Keratinocyte (primary cell): ENCODE data around the gene PSMB2. TPM values are rescaled to one million over a fixed set of nuclear protein-coding genes. Genes with fewer than 3 reads are reported as not detected.

Source experiments
- DNase-seq: peaks from one replicate; pipeline ENCODE4 v3.0.0-alpha.2; 2011; ENCODE audit warnings: low read depth, missing footprints, low spot score
- FAIRE-seq: peaks from 2 replicates; lab custom pipeline; 2011; peaks lifted over from hg19 to GRCh38; lab: Jason Lieb, UNC
- H2AFZ ChIP-seq: 2 replicates; pipeline ENCODE4 v1.6.0; 2012; ENCODE audit warnings: low read length, control low read depth, inconsistent platforms; ENCODE audit not compliant: control insufficient read depth
- H3K27ac ChIP-seq: 2 replicates; pipeline ENCODE4 v1.5.1; 2011; ENCODE audit warnings: low read length; ENCODE audit not compliant: control insufficient read depth, insufficient read depth
- H3K27me3 ChIP-seq: 3 replicates; pipeline ENCODE4 v1.6.0; 2011; ENCODE audit warnings: low read length; ENCODE audit not compliant: control insufficient read depth, insufficient read depth; ENCODE audit errors: extremely low read depth
- H3K36me3 ChIP-seq, 2 experiments: 2 replicates in 1 of 2; 3 replicates in 1 of 2; pipeline ENCODE4 v1.5.1; 2011; ENCODE audit warnings: low read length in 2 of 2, mild to moderate bottlenecking in 1 of 2; ENCODE audit not compliant: control insufficient read depth in 2 of 2, insufficient read depth in 2 of 2; ENCODE audit errors: extremely low read depth in 1 of 2
- H3K4me1 ChIP-seq: 3 replicates; pipeline ENCODE4 v1.5.1; 2011; ENCODE audit warnings: low read length; ENCODE audit not compliant: control insufficient read depth, insufficient read depth; ENCODE audit errors: extremely low read depth
- H3K4me2 ChIP-seq: 3 replicates; pipeline ENCODE4 v1.6.0; 2011; ENCODE audit warnings: low read depth, low read length; ENCODE audit not compliant: control insufficient read depth, insufficient read depth; ENCODE audit errors: extremely low read depth
- H3K4me3 ChIP-seq, 3 experiments: fragments of 200-600 bp in 1 of 3; sonication (generic) in 1 of 3; 2 replicates in 2 of 3; 3 replicates in 1 of 3; pipeline ENCODE4 v1.5.1; 2011 to 2016; ENCODE audit warnings: low read length in 3 of 3, mild to moderate bottlenecking in 3 of 3, control low read depth in 2 of 3, inconsistent platforms in 1 of 3, low read depth in 1 of 3, mixed read lengths in 1 of 3, mixed run types in 1 of 3, moderate library complexity in 1 of 3; ENCODE audit not compliant: control insufficient read depth in 2 of 3, insufficient read depth in 2 of 3; ENCODE audit errors: extremely low read depth in 1 of 3
- H3K79me2 ChIP-seq: 2 replicates; pipeline ENCODE4 v1.6.0; 2012; ENCODE audit warnings: low read length; ENCODE audit not compliant: control insufficient read depth, insufficient read depth
- H3K9ac ChIP-seq: 3 replicates; pipeline ENCODE4 v1.6.0; 2011; ENCODE audit warnings: low read length; ENCODE audit not compliant: control insufficient read depth, insufficient read depth; ENCODE audit errors: extremely low read depth
- H3K9me1 ChIP-seq: 3 replicates; pipeline ENCODE4 v1.6.0; 2011; ENCODE audit warnings: low read length; ENCODE audit not compliant: control insufficient read depth, insufficient read depth; ENCODE audit errors: extremely low read depth
- H3K9me3 ChIP-seq: 2 replicates; pipeline ENCODE4 v1.5.1; 2012; ENCODE audit warnings: low read depth, low read length; ENCODE audit not compliant: control insufficient read depth
- H4K20me1 ChIP-seq: 3 replicates; pipeline ENCODE4 v1.6.0; 2011; ENCODE audit warnings: low read length; ENCODE audit not compliant: control insufficient read depth, insufficient read depth; ENCODE audit errors: extremely low read depth
- EZH2 ChIP-seq: IDR thresholded peaks from one replicate; pipeline ENCODE4 v1.6.1; 2012; ENCODE audit warnings: inconsistent platforms, mild to moderate bottlenecking, low read length, moderate library complexity
- dilution Hi-C: fragments of 300-500 bp; cut with MboI; formaldehyde crosslinking; loops from one replicate; pipeline ENCODE4 v1.7.0; 2020; ENCODE audit warnings: low sequenced_read_pairs; ENCODE audit not compliant: extremely low pct_ligation_motif_present
- polyA plus RNA-seq, 5 experiments: library from polyadenylated mRNA; depleted of rRNA in 3 of 5; stranded (reverse) in 3 of 5; stranded (forward) in 1 of 5; unstranded in 1 of 5; fragments of >200 nt; gene quantifications; 1 replicate in 1 of 5; 2 replicates in 3 of 5; 3 replicates in 1 of 5; pipeline versions ENCODE4 v1.2.1 to v1.2.3, GENCODE V29; 2011 to 2012; ENCODE audit warnings: missing spikeins in 2 of 5, low read depth in 1 of 5, low replicate concordance in 1 of 5
- TF ChIP-seq, protein P1 (sequence below), 3 experiments: IDR thresholded peaks in 1 of 3; conservative IDR thresholded peaks in 1 of 3; optimal IDR thresholded peaks in 1 of 3; 2 replicates in 2 of 3; 3 replicates in 1 of 3; pipeline versions ENCODE3 to v1.5.1; 2011; ENCODE audit warnings: low read length in 3 of 3, mild to moderate bottlenecking in 3 of 3, moderate library complexity in 2 of 3, control low read depth in 1 of 3, inconsistent platforms in 1 of 3; ENCODE audit not compliant: insufficient read depth in 2 of 3; ENCODE audit errors: extremely low read depth in 1 of 3

Gene PSMB2
- polyA plus RNA-seq, 1 donor (not counting 4 experiments of a cell fraction or from before 2014, with no cell fraction given), result 108 TPM

DNA sequence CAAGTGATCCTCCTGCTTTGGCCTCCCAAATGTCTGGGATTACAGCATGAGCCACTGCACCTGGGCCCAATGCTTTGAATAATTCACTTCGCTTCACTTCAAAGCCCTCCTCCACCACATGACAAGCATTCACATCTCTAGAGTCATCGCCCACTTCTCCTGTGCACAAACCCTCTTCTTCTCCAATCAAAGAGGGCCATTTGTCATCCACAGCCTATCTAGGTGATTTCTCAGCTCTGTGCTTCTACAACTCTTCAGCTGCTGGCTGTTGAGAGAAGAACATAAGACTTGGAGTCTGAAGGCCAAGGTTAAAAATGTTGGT lies 20.1 kb upstream of the PSMB2 start:
- Histone ChIP-seq H3K9me3 (no peaks in the 10 kb centered on the region), H3K36me3 (no peaks in the 10 kb centered on the region), H3K79me2 (no peaks in the 10 kb centered on the region), H2AFZ (no peak overlapping the region), H3K4me3 (no peak overlapping the region), H3K27me3 (no peaks in the 10 kb centered on the region), H3K9ac (no peak overlapping the region), H3K9me1 (no peaks in the 10 kb centered on the region), H3K27ac (no peak overlapping the region), H3K4me1 (no peaks in the 10 kb centered on the region), H3K4me2 (no peak overlapping the region), H4K20me1 (no peaks in the 10 kb centered on the region)
- dilution Hi-C loops, result no loop called here
- FAIRE-seq (no peak), DNase-seq (no peak)
- TF ChIP-seq, protein P1, sequence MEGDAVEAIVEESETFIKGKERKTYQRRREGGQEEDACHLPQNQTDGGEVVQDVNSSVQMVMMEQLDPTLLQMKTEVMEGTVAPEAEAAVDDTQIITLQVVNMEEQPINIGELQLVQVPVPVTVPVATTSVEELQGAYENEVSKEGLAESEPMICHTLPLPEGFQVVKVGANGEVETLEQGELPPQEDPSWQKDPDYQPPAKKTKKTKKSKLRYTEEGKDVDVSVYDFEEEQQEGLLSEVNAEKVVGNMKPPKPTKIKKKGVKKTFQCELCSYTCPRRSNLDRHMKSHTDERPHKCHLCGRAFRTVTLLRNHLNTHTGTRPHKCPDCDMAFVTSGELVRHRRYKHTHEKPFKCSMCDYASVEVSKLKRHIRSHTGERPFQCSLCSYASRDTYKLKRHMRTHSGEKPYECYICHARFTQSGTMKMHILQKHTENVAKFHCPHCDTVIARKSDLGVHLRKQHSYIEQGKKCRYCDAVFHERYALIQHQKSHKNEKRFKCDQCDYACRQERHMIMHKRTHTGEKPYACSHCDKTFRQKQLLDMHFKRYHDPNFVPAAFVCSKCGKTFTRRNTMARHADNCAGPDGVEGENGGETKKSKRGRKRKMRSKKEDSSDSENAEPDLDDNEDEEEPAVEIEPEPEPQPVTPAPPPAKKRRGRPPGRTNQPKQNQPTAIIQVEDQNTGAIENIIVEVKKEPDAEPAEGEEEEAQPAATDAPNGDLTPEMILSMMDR (optimal IDR thresholded peaks at IDR 0.05 in 1 of 3, IDR thresholded peaks at IDR 0.05 in 1 of 3, conservative IDR thresholded peaks at IDR 0.05 in 1 of 3; ENCODE audit: extremely low read depth in 1 of 3, insufficient read depth in 2 of 3, low read length in 3 of 3), result no peak
- no peak for TF ChIP-seq EZH2

DNA sequence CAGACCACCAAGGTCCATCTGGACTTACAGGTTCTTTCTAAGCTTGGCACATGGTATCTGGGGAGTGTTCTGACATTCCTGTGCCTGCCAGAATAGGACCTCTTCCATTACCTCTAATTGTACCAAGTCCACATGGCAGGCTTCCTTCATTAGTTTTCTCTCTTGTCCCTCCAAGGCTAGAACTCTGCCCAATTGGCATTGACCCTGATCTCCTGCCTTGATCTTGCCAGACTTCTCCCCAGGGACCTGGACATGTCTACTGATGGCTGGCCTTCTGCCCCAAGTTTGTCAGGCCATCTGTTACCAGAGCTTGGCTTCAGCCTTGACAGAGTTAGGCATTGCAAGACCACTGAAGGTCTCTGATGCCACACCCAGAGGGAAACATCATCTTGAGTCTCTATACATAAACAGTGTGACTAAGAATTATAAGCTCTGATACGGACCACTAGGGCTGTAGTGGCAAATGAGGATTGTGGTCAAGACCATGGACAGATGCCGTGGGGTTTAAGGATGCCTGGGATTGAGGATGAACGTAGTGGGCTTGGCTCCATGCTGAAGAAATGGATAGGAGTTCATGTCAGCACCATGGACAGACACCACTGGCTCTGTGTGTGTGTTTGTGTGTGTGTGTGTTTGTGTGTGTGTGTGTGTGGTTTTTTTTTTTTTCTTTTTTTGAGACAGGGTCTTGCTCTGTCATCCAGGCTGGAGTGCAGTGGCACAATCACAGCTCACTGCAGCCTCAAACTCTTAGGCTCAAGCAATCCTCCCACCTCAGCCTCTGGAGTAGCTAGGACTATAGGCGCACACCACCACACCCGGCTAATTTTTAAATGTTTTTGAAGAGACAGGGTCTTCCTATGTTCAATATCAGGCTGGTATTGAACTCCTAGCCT lies 19.5 kb upstream of the PSMB2 start:
- no peak overlapping the region for H3K9ac ChIP-seq
- no peaks in the 10 kb centered on the region for H3K9me1 ChIP-seq
- no peaks in the 10 kb centered on the region for H3K4me1 ChIP-seq
- FAIRE-seq, result no peak
- H3K79me2 ChIP-seq, result no peaks in the 10 kb centered on the region
- dilution Hi-C loops, result no loop called here
- no peak overlapping the region for H3K27ac ChIP-seq
- no peak overlapping the region for H3K4me3 ChIP-seq
- no peaks in the 10 kb centered on the region for H3K27me3 ChIP-seq
- H3K36me3 ChIP-seq, result no peaks in the 10 kb centered on the region
- H2AFZ ChIP-seq, result no peak overlapping the region
- H3K9me3 ChIP-seq, result no peaks in the 10 kb centered on the region
- DNase-seq, result no peak
- TF ChIP-seq EZH2, result no peak
- TF ChIP-seq, protein P1 (optimal IDR thresholded peaks at IDR 0.05 in 1 of 3, IDR thresholded peaks at IDR 0.05 in 1 of 3, conservative IDR thresholded peaks at IDR 0.05 in 1 of 3; ENCODE audit: extremely low read depth in 1 of 3, insufficient read depth in 2 of 3, low read length in 3 of 3), result no peak
- no peak overlapping the region for H3K4me2 ChIP-seq
- H4K20me1 ChIP-seq, result no peaks in the 10 kb centered on the region
